K562 (cell line): ENCODE data around the gene FBXO11. TPM values are rescaled to one million over a fixed set of nuclear protein-coding genes. Genes with fewer than 3 reads are reported as not detected.

Source experiments
- ATAC-seq: fragments of 200-7000 bp; cut with Tn5 transposase; 3 replicates; pipeline ENCODE4 v1.9.1; 2020; ENCODE audit warnings: moderate library complexity
- BruUV-seq: library from RNA; stranded (reverse); fragments of 400-500 nt; replicated peaks from 2 replicates; lab custom pipeline; 2021; lab: Mats Ljungman, UMichigan
- CTCF ChIA-PET: fragments of 300-600 bp; formaldehyde crosslinking; extraction: SDS; loops from one replicate; lab custom pipeline; 2021; ENCODE audit warnings: low intra/inter-chr PET ratio; lab: Yijun Ruan, JAX
- POLR2A ChIA-PET: fragments of 300-600, 350-650 bp; sonication (Branson Sonifier 250); formaldehyde crosslinking; extraction: SDS; loops from one replicate; lab custom pipeline; 2021; ENCODE audit warnings: antibody characterized with exemption, inconsistent platforms; lab: Yijun Ruan, JAX
- DNase-seq, 4 experiments: peaks; one replicate each; pipeline versions ENCODE4 v3.0.0 to v3.0.0-alpha.2; 2011 to 2018; ENCODE audit warnings: low spot score in 3 of 4, mixed read lengths in 3 of 4; ENCODE audit errors: extremely low read depth in 1 of 4
- FAIRE-seq: peaks from 2 replicates; lab custom pipeline; 2011; peaks lifted over from hg19 to GRCh38; lab: Jason Lieb, UNC
- H2AFZ ChIP-seq: 2 replicates; pipeline ENCODE4 v1.6.0; 2011; ENCODE audit warnings: low read depth, low read length, control low read depth, inconsistent platforms
- H3K27ac ChIP-seq: fragments of 200-600 bp; 3 replicates; pipeline ENCODE4 v1.8.0; 2011; ENCODE audit warnings: low read depth, mild to moderate bottlenecking, control low read depth, inconsistent platforms, low read length, moderate library complexity, mixed read lengths; ENCODE audit errors: extremely low read depth
- H3K27me3 ChIP-seq, 2 experiments: fragments of 300-600 bp in 1 of 2; 2 replicates in 1 of 2; 3 replicates in 1 of 2; pipeline versions ENCODE4 v1.6.0 to v1.8.0; 2011; ENCODE audit warnings: inconsistent platforms in 2 of 2, low read length in 2 of 2, mild to moderate bottlenecking in 1 of 2, mixed read lengths in 1 of 2, moderate library complexity in 1 of 2; ENCODE audit not compliant: control insufficient read depth in 2 of 2, insufficient read depth in 2 of 2
- H3K36me3 ChIP-seq: fragments of 300-600 bp; 3 replicates; pipeline ENCODE4 v1.8.0; 2011; ENCODE audit warnings: mild to moderate bottlenecking, low read length, inconsistent platforms; ENCODE audit not compliant: control insufficient read depth, insufficient read depth
- H3K4me1 ChIP-seq, 2 experiments: fragments of 200-600 bp in 1 of 2; replicated peaks in 1 of 2; 2 replicates in 1 of 2; 3 replicates in 1 of 2; pipeline versions ENCODE4 v1.5.1 to v1.8.0; 2011; ENCODE audit warnings: inconsistent platforms in 2 of 2, low read length in 2 of 2, mild to moderate bottlenecking in 1 of 2, mixed read lengths in 1 of 2, moderate library complexity in 1 of 2; ENCODE audit not compliant: control insufficient read depth in 2 of 2, insufficient read depth in 2 of 2
- H3K4me2 ChIP-seq: 2 replicates; pipeline ENCODE4 v1.6.1; 2011; ENCODE audit warnings: low read length, control low read depth, inconsistent platforms, mixed read lengths; ENCODE audit not compliant: insufficient read depth
- H3K4me3 ChIP-seq: fragments of 200-600 bp; sonication (generic), shearing (Covaris generic); 2 replicates; pipeline ENCODE4 v1.5.1; 2016; ENCODE audit warnings: control low read depth, inconsistent platforms
- H3K79me2 ChIP-seq: fragments of 200-600 bp; 3 replicates; pipeline ENCODE4 v1.8.0; 2011; ENCODE audit warnings: low read length, inconsistent platforms; ENCODE audit not compliant: control insufficient read depth, insufficient read depth
- H3K9ac ChIP-seq, 2 experiments: 2 replicates each; pipeline versions ENCODE4 v1.6.0 to v1.6.1; 2011; ENCODE audit warnings: low read depth in 2 of 2, low read length in 2 of 2, control low read depth in 1 of 2, inconsistent platforms in 1 of 2, mild to moderate bottlenecking in 1 of 2, mixed read lengths in 1 of 2; ENCODE audit not compliant: insufficient read depth in 1 of 2
- H3K9me1 ChIP-seq: one replicate; pipeline ENCODE4 v1.6.0; 2011; ENCODE audit warnings: inconsistent platforms, mild to moderate bottlenecking, low read length, moderate library complexity; ENCODE audit not compliant: control insufficient read depth, insufficient read depth
- H3K9me3 ChIP-seq: replicated peaks from 2 replicates; pipeline ENCODE4 v1.5.1; 2011; ENCODE audit warnings: low read depth, low read length, inconsistent platforms; ENCODE audit not compliant: control insufficient read depth, insufficient read depth
- H4K20me1 ChIP-seq: replicated peaks from 2 replicates; pipeline ENCODE4 v1.6.1; 2011; ENCODE audit warnings: low read length, inconsistent platforms, mixed read lengths; ENCODE audit not compliant: control insufficient read depth, insufficient read depth
- KDM1A ChIP-seq, 2 experiments: fragments of 450-650 bp; IDR thresholded peaks; 2 replicates each; pipeline ENCODE4 v1.6.1; 2016; ENCODE audit warnings: mild to moderate bottlenecking in 2 of 2
- ZNF407 ChIP-seq: fragments of 450-650 bp; IDR thresholded peaks from 2 replicates; pipeline ENCODE4 v1.6.1; 2016; ENCODE audit warnings: low read depth
- WGBS: fragments of 100-300 bp; shearing (Covaris generic); methylation state at CpG from one replicate; pipeline ENCODE4 v1.1.6; 2016; ENCODE audit warnings: low coverage, mixed read lengths; ENCODE audit not compliant: insufficient coverage; ENCODE audit errors: missing lambda C conversion rate; 5-methylcytosine and 5-hydroxymethylcytosine counted together
- in situ Hi-C: fragments of 300-500 bp; cut with MboI; formaldehyde crosslinking; loops from 4 replicates; pipeline ENCODE4 v1.15.0; 2018; ENCODE audit warnings: inconsistent platforms, mixed read lengths
- intact Hi-C: fragments of 100-400 bp; cut with micrococcal nuclease; formaldehyde crosslinking; loops from 2 replicates; pipeline ENCODE4 v1.14.2; 2022
- polyA plus RNA-seq, 8 experiments: library from polyadenylated mRNA; depleted of rRNA in 4 of 8; stranded (reverse) in 5 of 8; unstranded in 3 of 8; fragments of >200 nt; fragmentation: Nextera tagmentation in 2 of 8; fragmentation: Illumina TruSeq in 1 of 8; extraction: Ambion mirVana in 2 of 8; extraction: Trizol in 1 of 8; gene quantifications; 2 replicates each; pipeline versions ENCODE4 v1.2.1 to v1.2.3, GENCODE V29; 2011 to 2014; ENCODE audit warnings: inconsistent platforms in 1 of 8, missing spikeins in 1 of 8
- total RNA-seq, 7 experiments: library from RNA; depleted of rRNA in 6 of 7; stranded (reverse); fragments of >200 nt in 6 of 7; fragmentation: Illumina TruSeq in 2 of 7; extraction: Trizol in 2 of 7; gene quantifications; 2 replicates each; pipeline versions ENCODE4 v1.2.1 to v1.2.3, GENCODE V29; 2011 to 2021; ENCODE audit warnings: low replicate concordance in 1 of 7
- TF ChIP-seq, protein P1 (sequence below), 2 experiments: fragments of 450-650 bp; IDR thresholded peaks; 2 replicates each; pipeline ENCODE4 v1.6.1; 2018; ENCODE audit warnings: mild to moderate bottlenecking in 2 of 2, low read depth in 1 of 2; ENCODE audit not compliant: partially characterized antibody in 2 of 2
- TF ChIP-seq, protein P2 (sequence below), 2 experiments: fragments of 150-350 bp in 1 of 2; IDR thresholded peaks; 2 replicates each; pipeline ENCODE4 v1.6.1; 2012 to 2016; ENCODE audit warnings: low read depth in 2 of 2, low read length in 2 of 2, mild to moderate bottlenecking in 1 of 2, moderate library complexity in 1 of 2

Gene FBXO11
- total and polyA plus RNA-seq, 9 of the 15 experiments (the other 6 are each of a cell fraction or from before 2014, with no cell fraction given): 8.8 to 44.5 (median 24.1) TPM

DNA sequence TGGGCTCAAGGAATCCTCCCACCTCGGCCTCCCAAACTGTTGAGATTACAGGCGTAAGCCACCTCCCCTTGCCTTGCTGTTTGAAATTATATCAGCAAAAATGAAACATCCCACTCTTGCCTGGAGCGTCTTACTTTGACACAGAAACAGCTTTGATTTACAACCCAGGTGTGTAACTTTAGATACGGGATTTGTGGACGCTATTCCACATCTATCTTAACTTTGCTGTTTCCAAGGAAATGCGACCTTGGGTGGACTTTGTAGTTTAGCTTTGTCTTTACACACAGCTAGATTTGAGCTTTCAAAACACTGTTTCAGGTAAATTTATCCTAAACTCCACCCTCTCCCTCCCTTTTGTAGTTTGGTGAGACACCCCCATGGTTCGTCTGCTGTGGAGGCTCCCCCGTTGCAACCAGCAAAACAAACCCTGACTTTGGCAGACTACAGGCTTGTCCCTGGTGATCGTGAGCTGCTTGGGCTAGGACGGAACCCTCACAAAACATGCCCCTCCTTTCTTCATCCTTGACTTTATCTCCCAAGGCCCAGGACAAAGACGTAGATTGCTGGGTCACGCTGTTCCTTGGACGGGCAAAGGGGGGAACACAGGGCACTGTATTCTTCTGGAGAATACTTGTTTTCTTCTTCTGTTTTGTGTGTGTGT lies 128.9 kb downstream of the FBXO11 start:
- H3K9me3 ChIP-seq: no peaks in the 10 kb centered on the region
- no peaks in the 10 kb centered on the region for H4K20me1 ChIP-seq
- H3K4me1 ChIP-seq: peaks cover 10 to 12% of the 10 kb centered on the region in 2 experiments; a peak in 4 of 5 replicates
- H3K9ac ChIP-seq: peak overlapping the region in 1 of 2 experiments; percentile 17; a peak in 1 of 4 replicates
- no peak overlapping the region for H3K27ac ChIP-seq
- intact Hi-C loops (loop anchor here (5.0 kb wide), 1 partner anchor 330 kb away; no protein-coding TSS in a partner anchor), in situ Hi-C loops (no loop called here)
- no peak overlapping the region for H3K4me3 ChIP-seq
- BruUV-seq: no TSS peak
- H3K36me3 ChIP-seq: no peaks in the 10 kb centered on the region
- ChIA-PET CTCF (no interaction called here), POLR2A (no interaction called here)
- H2AFZ ChIP-seq: peak overlapping the region; percentile 46
- FAIRE-seq (no peak), ATAC-seq (peak; percentile 70), DNase-seq (peak in 2 of 4 experiments; percentile 44 to 46)
- no peaks in the 10 kb centered on the region; the same call in 2 of the 3 replicates for H3K79me2 ChIP-seq
- 6% methylated on average over 13 of the region's 13 CpGs for WGBS
- no peaks in the 10 kb centered on the region for H3K9me1 ChIP-seq
- peak overlapping the region; percentile 59 for H3K4me2 ChIP-seq
- H3K27me3 ChIP-seq: no peaks in the 10 kb centered on the region
- TF ChIP-seq ZNF407 (no peak), KDM1A (IDR thresholded peaks at IDR 0.05) (no peak)
- TF ChIP-seq, protein P1, sequence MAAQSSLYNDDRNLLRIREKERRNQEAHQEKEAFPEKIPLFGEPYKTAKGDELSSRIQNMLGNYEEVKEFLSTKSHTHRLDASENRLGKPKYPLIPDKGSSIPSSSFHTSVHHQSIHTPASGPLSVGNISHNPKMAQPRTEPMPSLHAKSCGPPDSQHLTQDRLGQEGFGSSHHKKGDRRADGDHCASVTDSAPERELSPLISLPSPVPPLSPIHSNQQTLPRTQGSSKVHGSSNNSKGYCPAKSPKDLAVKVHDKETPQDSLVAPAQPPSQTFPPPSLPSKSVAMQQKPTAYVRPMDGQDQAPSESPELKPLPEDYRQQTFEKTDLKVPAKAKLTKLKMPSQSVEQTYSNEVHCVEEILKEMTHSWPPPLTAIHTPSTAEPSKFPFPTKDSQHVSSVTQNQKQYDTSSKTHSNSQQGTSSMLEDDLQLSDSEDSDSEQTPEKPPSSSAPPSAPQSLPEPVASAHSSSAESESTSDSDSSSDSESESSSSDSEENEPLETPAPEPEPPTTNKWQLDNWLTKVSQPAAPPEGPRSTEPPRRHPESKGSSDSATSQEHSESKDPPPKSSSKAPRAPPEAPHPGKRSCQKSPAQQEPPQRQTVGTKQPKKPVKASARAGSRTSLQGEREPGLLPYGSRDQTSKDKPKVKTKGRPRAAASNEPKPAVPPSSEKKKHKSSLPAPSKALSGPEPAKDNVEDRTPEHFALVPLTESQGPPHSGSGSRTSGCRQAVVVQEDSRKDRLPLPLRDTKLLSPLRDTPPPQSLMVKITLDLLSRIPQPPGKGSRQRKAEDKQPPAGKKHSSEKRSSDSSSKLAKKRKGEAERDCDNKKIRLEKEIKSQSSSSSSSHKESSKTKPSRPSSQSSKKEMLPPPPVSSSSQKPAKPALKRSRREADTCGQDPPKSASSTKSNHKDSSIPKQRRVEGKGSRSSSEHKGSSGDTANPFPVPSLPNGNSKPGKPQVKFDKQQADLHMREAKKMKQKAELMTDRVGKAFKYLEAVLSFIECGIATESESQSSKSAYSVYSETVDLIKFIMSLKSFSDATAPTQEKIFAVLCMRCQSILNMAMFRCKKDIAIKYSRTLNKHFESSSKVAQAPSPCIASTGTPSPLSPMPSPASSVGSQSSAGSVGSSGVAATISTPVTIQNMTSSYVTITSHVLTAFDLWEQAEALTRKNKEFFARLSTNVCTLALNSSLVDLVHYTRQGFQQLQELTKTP (IDR thresholded peaks at IDR 0.05; ENCODE audit: low read depth in 1 of 2, partially characterized antibody in 2 of 2): no peak
- TF ChIP-seq, protein P2, sequence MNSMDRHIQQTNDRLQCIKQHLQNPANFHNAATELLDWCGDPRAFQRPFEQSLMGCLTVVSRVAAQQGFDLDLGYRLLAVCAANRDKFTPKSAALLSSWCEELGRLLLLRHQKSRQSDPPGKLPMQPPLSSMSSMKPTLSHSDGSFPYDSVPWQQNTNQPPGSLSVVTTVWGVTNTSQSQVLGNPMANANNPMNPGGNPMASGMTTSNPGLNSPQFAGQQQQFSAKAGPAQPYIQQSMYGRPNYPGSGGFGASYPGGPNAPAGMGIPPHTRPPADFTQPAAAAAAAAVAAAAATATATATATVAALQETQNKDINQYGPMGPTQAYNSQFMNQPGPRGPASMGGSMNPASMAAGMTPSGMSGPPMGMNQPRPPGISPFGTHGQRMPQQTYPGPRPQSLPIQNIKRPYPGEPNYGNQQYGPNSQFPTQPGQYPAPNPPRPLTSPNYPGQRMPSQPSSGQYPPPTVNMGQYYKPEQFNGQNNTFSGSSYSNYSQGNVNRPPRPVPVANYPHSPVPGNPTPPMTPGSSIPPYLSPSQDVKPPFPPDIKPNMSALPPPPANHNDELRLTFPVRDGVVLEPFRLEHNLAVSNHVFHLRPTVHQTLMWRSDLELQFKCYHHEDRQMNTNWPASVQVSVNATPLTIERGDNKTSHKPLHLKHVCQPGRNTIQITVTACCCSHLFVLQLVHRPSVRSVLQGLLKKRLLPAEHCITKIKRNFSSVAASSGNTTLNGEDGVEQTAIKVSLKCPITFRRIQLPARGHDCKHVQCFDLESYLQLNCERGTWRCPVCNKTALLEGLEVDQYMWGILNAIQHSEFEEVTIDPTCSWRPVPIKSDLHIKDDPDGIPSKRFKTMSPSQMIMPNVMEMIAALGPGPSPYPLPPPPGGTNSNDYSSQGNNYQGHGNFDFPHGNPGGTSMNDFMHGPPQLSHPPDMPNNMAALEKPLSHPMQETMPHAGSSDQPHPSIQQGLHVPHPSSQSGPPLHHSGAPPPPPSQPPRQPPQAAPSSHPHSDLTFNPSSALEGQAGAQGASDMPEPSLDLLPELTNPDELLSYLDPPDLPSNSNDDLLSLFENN (IDR thresholded peaks at IDR 0.05; ENCODE audit: low read depth in 2 of 2, low read length in 2 of 2): no peak
